H1 (cell line): ENCODE data around the gene JAKMIP1. TPM values are rescaled to one million over a fixed set of nuclear protein-coding genes. Genes with fewer than 3 reads are reported as not detected.

ENCODE experiments used
- CTCF ChIA-PET: fragments of 300-600 bp; sonication (Branson Sonifier 250); formaldehyde crosslinking; loops from one replicate; lab custom pipeline; 2021; ENCODE audit not compliant: partially characterized antibody; lab: Charles Lee
- POLR2A ChIA-PET: fragments of 300-600 bp; sonication (Branson Sonifier 250); formaldehyde crosslinking; loops from one replicate; lab custom pipeline; 2021; ENCODE audit warnings: inconsistent platforms; ENCODE audit not compliant: partially characterized antibody; lab: Charles Lee
- DNase-seq, 2 experiments: peaks; one replicate each; pipeline versions ENCODE4 v3.0.0 to v3.0.0-alpha.2; 2010 to 2022; ENCODE audit warnings: low spot score in 2 of 2, low read depth in 1 of 2, mixed read lengths in 1 of 2
- FAIRE-seq: peaks from 2 replicates; lab custom pipeline; 2011; peaks lifted over from hg19 to GRCh38; lab: Jason Lieb, UNC
- H2AFZ ChIP-seq: 2 replicates; pipeline ENCODE4 v1.8.1; 2012; ENCODE audit warnings: low read length, inconsistent platforms
- H2AK5ac ChIP-seq: 2 replicates; pipeline ENCODE4 v1.6.1; 2013; ENCODE audit warnings: low read depth, low read length
- H2BK120ac ChIP-seq: replicated peaks from 2 replicates; pipeline ENCODE3; 2013; ENCODE audit warnings: low read depth, low read length, inconsistent platforms
- H2BK12ac ChIP-seq: 2 replicates; pipeline ENCODE4 v1.6.1; 2013; ENCODE audit warnings: low read depth, low read length
- H2BK15ac ChIP-seq: 2 replicates; pipeline ENCODE4 v1.6.1; 2013; ENCODE audit warnings: low read length
- H2BK20ac ChIP-seq: 2 replicates; pipeline ENCODE4 v1.6.1; 2013; ENCODE audit warnings: low read length
- H2BK5ac ChIP-seq: 2 replicates; pipeline ENCODE4 v1.6.1; 2013; ENCODE audit warnings: low read depth, low read length
- H3K14ac ChIP-seq: 2 replicates; pipeline ENCODE4 v1.6.1; 2013; ENCODE audit warnings: inconsistent platforms; ENCODE audit not compliant: insufficient read length
- H3K18ac ChIP-seq: 2 replicates; pipeline ENCODE4 v1.6.1; 2013; ENCODE audit warnings: low read length; ENCODE audit errors: extremely low read depth
- H3K23ac ChIP-seq: 2 replicates; pipeline ENCODE4 v1.6.1; 2013; ENCODE audit warnings: inconsistent platforms; ENCODE audit not compliant: insufficient read length
- H3K23me2 ChIP-seq: 2 replicates; pipeline ENCODE4 v1.6.1; 2013; ENCODE audit warnings: low read depth, low read length
- H3K27ac ChIP-seq: 2 replicates; pipeline ENCODE4 v1.6.1; 2011; ENCODE audit warnings: low read depth, low read length, inconsistent platforms
- H3K27me3 ChIP-seq, 4 experiments: replicated peaks in 1 of 4; 1 replicate in 1 of 4; 2 replicates in 3 of 4; pipeline versions ENCODE4 v1.6.1 to v1.8.1; 2011 to 2013; ENCODE audit warnings: low read length in 3 of 4, mild to moderate bottlenecking in 3 of 4, inconsistent platforms in 2 of 4, mixed read lengths in 2 of 4, moderate library complexity in 1 of 4; ENCODE audit not compliant: control insufficient read depth in 3 of 4, insufficient read depth in 3 of 4; ENCODE audit errors: extremely low read depth in 1 of 4
- H3K36me3 ChIP-seq, 4 experiments: 2 replicates each; pipeline versions ENCODE4 v1.6.1 to v1.8.1; 2011 to 2013; ENCODE audit warnings: mild to moderate bottlenecking in 4 of 4, low read length in 3 of 4, moderate library complexity in 2 of 4, control low read depth in 1 of 4, inconsistent platforms in 1 of 4; ENCODE audit not compliant: insufficient read depth in 4 of 4, control insufficient read depth in 2 of 4
- H3K4ac ChIP-seq: replicated peaks from 2 replicates; pipeline ENCODE3; 2013; ENCODE audit warnings: low read length, low read depth, mixed read lengths, inconsistent platforms; ENCODE audit not compliant: insufficient read length
- H3K4me1 ChIP-seq, 4 experiments: replicated peaks in 1 of 4; 1 replicate in 1 of 4; 2 replicates in 3 of 4; pipeline versions ENCODE4 v1.6.1 to v1.8.1; 2011 to 2013; ENCODE audit warnings: low read length in 3 of 4, inconsistent platforms in 2 of 4, mixed read lengths in 1 of 4; ENCODE audit not compliant: insufficient read depth in 4 of 4, control insufficient read depth in 3 of 4
- H3K4me2 ChIP-seq, 2 experiments: 2 replicates each; pipeline versions ENCODE4 v1.6.1 to v1.8.1; 2011 to 2013; ENCODE audit warnings: low read depth in 2 of 2, low read length in 2 of 2, control low read depth in 1 of 2, inconsistent platforms in 1 of 2, mild to moderate bottlenecking in 1 of 2; ENCODE audit not compliant: insufficient read depth in 1 of 2
- H3K4me3 ChIP-seq, 4 experiments: fragments of 200-600, 300-600 bp in 1 of 4; sonication (generic), shearing (Covaris generic), sonication (Bioruptor Twin) in 1 of 4; 2 replicates each; pipeline versions ENCODE4 v1.5.1 to v1.8.1; 2011 to 2016; ENCODE audit warnings: low read length in 4 of 4, low read depth in 3 of 4, control low read depth in 2 of 4, inconsistent platforms in 2 of 4, mild to moderate bottlenecking in 2 of 4, mixed read lengths in 1 of 4, moderate library complexity in 1 of 4; ENCODE audit not compliant: insufficient read depth in 2 of 4; ENCODE audit errors: extremely low read depth in 1 of 4
- H3K56ac ChIP-seq: replicated peaks from 2 replicates; pipeline ENCODE3; 2013; ENCODE audit warnings: low read depth, mild to moderate bottlenecking, mixed read lengths, low read length, inconsistent platforms; ENCODE audit not compliant: insufficient read length
- H3K79me1 ChIP-seq: 2 replicates; pipeline ENCODE4 v1.6.1; 2013; ENCODE audit warnings: low read depth, low read length, control low read depth
- H3K79me2 ChIP-seq, 2 experiments: 2 replicates each; pipeline versions ENCODE4 v1.6.1 to v1.8.1; 2012 to 2013; ENCODE audit warnings: low read length in 2 of 2, mild to moderate bottlenecking in 2 of 2, inconsistent platforms in 1 of 2; ENCODE audit not compliant: insufficient read depth in 2 of 2, control insufficient read depth in 1 of 2
- H3K9ac ChIP-seq, 4 experiments: replicated peaks in 1 of 4; 1 replicate in 1 of 4; 2 replicates in 3 of 4; pipeline versions ENCODE4 v1.6.1 to v1.8.1; 2011 to 2013; ENCODE audit warnings: low read depth in 3 of 4, low read length in 3 of 4, control low read depth in 2 of 4, mild to moderate bottlenecking in 2 of 4, moderate library complexity in 2 of 4, inconsistent platforms in 1 of 4; ENCODE audit errors: extremely low read depth in 1 of 4
- H3K9me3 ChIP-seq, 2 experiments: 2 replicates each; pipeline versions ENCODE4 v1.6.1 to v1.8.1; 2012 to 2013; ENCODE audit warnings: mild to moderate bottlenecking in 2 of 2, moderate library complexity in 2 of 2, control low read depth in 1 of 2, inconsistent platforms in 1 of 2, low read depth in 1 of 2, low read length in 1 of 2, mixed read lengths in 1 of 2; ENCODE audit not compliant: insufficient read depth in 2 of 2
- H4K20me1 ChIP-seq, 2 experiments: replicated peaks in 1 of 2; 2 replicates each; pipeline versions ENCODE3 to v1.8.1; 2011 to 2013; ENCODE audit warnings: inconsistent platforms in 2 of 2, low read length in 2 of 2, mild to moderate bottlenecking in 1 of 2; ENCODE audit not compliant: insufficient read depth in 2 of 2, control insufficient read depth in 1 of 2
- H4K5ac ChIP-seq: 2 replicates; pipeline ENCODE4 v1.6.1; 2013; ENCODE audit warnings: low read length, low read depth, mixed read lengths, inconsistent platforms; ENCODE audit not compliant: insufficient read length
- H4K8ac ChIP-seq: 2 replicates; pipeline ENCODE4 v1.8.0; 2013; ENCODE audit warnings: mild to moderate bottlenecking, moderate library complexity, low read length, inconsistent platforms; ENCODE audit not compliant: insufficient read depth; ENCODE audit errors: extremely low read depth
- H4K91ac ChIP-seq: replicated peaks from 2 replicates; pipeline ENCODE3; 2013; ENCODE audit warnings: low read length, mixed read lengths, inconsistent platforms; ENCODE audit not compliant: insufficient read length
- EZH2 ChIP-seq: fragments of 200-600 bp; sonication (generic); IDR thresholded peaks from 2 replicates; pipeline ENCODE4 v1.7.1; 2012; ENCODE audit warnings: low read depth, mild to moderate bottlenecking, moderate library complexity, low read length, inconsistent platforms; ENCODE audit not compliant: severe bottlenecking
- RBBP5 ChIP-seq: IDR thresholded peaks from 2 replicates; pipeline ENCODE4 v1.7.1; 2012; ENCODE audit warnings: low read depth, mild to moderate bottlenecking, inconsistent platforms, low read length, moderate library complexity, borderline replicate concordance
- RNF2 ChIP-seq: fragments of 200-900, 300-1000 bp; sonication (generic); IDR thresholded peaks from 2 replicates; pipeline ENCODE4 v1.7.1; 2016; ENCODE audit warnings: borderline replicate concordance, low read depth, mild to moderate bottlenecking, antibody characterized with exemption, low read length; ENCODE audit not compliant: poor library complexity, severe bottlenecking; ENCODE audit errors: missing control alignments
- WGBS, 2 experiments: shearing (Covaris generic) in 1 of 2; methylation state at CpG; one replicate each; pipeline versions ENCODE4 v1.1.6 to v1.1.7; 2013 to 2015; ENCODE audit warnings: low lambda C conversion rate in 2 of 2, mixed read lengths in 2 of 2, inconsistent platforms in 1 of 2, low coverage in 1 of 2, missing lambda C conversion rate in 1 of 2; ENCODE audit not compliant: insufficient replicate concordance in 2 of 2, insufficient coverage in 1 of 2, insufficient read length in 1 of 2; ENCODE audit errors: extremely low coverage in 1 of 2, missing lambda C conversion rate in 1 of 2; 5-methylcytosine and 5-hydroxymethylcytosine counted together
- polyA plus RNA-seq, 7 experiments: library from polyadenylated mRNA; depleted of rRNA in 3 of 7; stranded (reverse) in 5 of 7; unstranded in 2 of 7; fragments of >200 nt in 5 of 7; fragments of 200-250 nt in 2 of 7; gene quantifications; 1 replicate in 5 of 7; 2 replicates in 1 of 7; 4 replicates in 1 of 7; pipeline versions ENCODE4 v1.2.1 to v1.2.3, GENCODE V29; 2011 to 2013; ENCODE audit warnings: missing spikeins in 2 of 7, mixed read lengths in 2 of 7
- total RNA-seq: library from RNA; stranded (reverse); fragmentation: NEBNext Ultra II Directional; extraction: Animal tissue kit (Norgen Biotek cat#: 25700); gene quantifications from 2 replicates; pipeline ENCODE4 v1.2.1, GENCODE V29; 2021

Gene JAKMIP1
- total and polyA plus RNA-seq, 2 of the 8 experiments (the other 6 are each of a cell fraction or from before 2014, with no cell fraction given), result 2.5 to 4.4 TPM

DNA sequence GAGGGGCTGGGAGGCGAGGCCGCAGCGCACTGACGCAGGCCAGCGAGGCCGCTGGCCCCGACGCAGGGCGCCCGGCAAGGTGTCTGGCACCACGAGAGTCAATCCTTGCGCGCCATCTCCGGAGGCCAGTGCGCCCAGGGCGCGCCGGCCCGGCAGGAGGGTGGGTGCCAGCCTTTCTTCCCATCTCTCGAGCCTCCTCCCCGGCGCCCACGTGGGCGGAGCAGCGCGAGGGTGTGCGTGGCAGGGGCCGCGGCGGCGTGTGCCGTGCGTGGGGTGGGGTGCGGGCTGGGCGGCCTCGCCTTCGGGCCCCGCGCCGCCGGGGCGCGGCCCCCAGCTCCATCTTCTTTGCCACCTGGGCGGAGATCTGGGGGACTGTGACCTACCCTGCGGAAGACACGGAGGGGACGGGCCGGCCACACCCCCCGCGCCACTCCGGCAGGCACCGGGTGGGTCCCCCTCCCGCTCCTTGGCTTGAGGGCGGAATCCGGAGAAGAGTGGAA, 877 bp downstream of the JAKMIP1 start:
- peak overlapping the region; percentile 35; the same call in 1 of the 2 replicates for H4K8ac ChIP-seq
- H3K79me2 ChIP-seq, result no peaks in the 10 kb centered on the region
- no peak overlapping the region for H3K4ac ChIP-seq
- H3K9me3 ChIP-seq, result no peaks in the 10 kb centered on the region
- no peak overlapping the region for H2BK12ac ChIP-seq
- no peak for FAIRE-seq
- H2AFZ ChIP-seq, result no peak overlapping the region
- H3K79me1 ChIP-seq, result no peaks in the 10 kb centered on the region; the same call in 1 of the 2 replicates
- no peak overlapping the region for H2BK5ac ChIP-seq
- no peak overlapping the region for H3K27ac ChIP-seq
- H3K23ac ChIP-seq, result no peak overlapping the region
- WGBS, 2 experiments, result 4% methylated on average over 10 of the region's 55 CpGs; no CpG with 5 or more reads in 1 of the 2 experiments
- H3K14ac ChIP-seq, result no peak overlapping the region
- H3K23me2 ChIP-seq, result peaks cover 18% of the 10 kb centered on the region; the same call in 1 of the 2 replicates
- H3K36me3 ChIP-seq, result no peaks in the 10 kb centered on the region
- no peak overlapping the region for H4K91ac ChIP-seq
- no peak overlapping the region for H2BK120ac ChIP-seq
- H3K4me3 ChIP-seq, result peak overlapping the region; percentile 54 to 80 (median 56)
- H2BK15ac ChIP-seq, result no peak overlapping the region
- peaks cover 0 to 14% (median 9%) of the 10 kb centered on the region in 4 experiments; a peak in 5 of 7 replicates for H3K27me3 ChIP-seq
- peaks cover 10 to 43% (median 23%) of the 10 kb centered on the region in 4 experiments for H3K4me1 ChIP-seq
- no peak overlapping the region for H3K56ac ChIP-seq
- H4K20me1 ChIP-seq, result peaks cover 0 to 5% of the 10 kb centered on the region in 2 experiments
- no peak overlapping the region for H4K5ac ChIP-seq
- DNase-seq, result peak in 1 of 2 experiments; percentile 81
- no peak overlapping the region for H3K9ac ChIP-seq
- no peak overlapping the region for H2AK5ac ChIP-seq
- H2BK20ac ChIP-seq, result no peak overlapping the region
- H3K4me2 ChIP-seq, result peak overlapping the region; percentile 82 to 93
- no peak for TF ChIP-seq EZH2
- TF ChIP-seq RNF2, result peak; percentile 36
- TF ChIP-seq RBBP5, result 0 out of 2 replicates have a peak, but pooled peaks have one; percentile 5
- TF ChIP-seq, all 59 proteins: peak for 2
- POLR2A ChIA-PET, result interaction anchor here (1.0 to 1.4 kb wide), 4 partner anchors 9 to 89 kb away, joined by 3 to 6 read pairs (median 4); no protein-coding TSS in a partner anchor
- no peak overlapping the region; the same call in none of the 2 replicates for H3K18ac ChIP-seq
- CTCF ChIA-PET, result interaction anchor here (0.8 to 3.0 kb wide), 10 partner anchors 9 to 132 kb away, joined by 3 to 13 read pairs (median 4); no protein-coding TSS in a partner anchor
